Suppressor macrophage (primary cell): Measurements from ENCODE around the gene SEMA6D.
"Not testable (repeated sequence)": the region's sequence is repeated elsewhere in the genome, so short reads cannot be mapped to it uniquely, and the experiment has no call there.

ENCODE experiments used
- DNase-seq, 4 experiments: peaks; one replicate each; pipeline ENCODE4 v3.0.0-alpha.2; 2020 to 2022

Gene SEMA6D

GRCh38 chr15:47716516-47716915, 789 bp upstream of the SEMA6D start:
- no peak for DNase-seq

- peak in 1 of 4 experiments; percentile 2 for DNase-seq
These were observed 1.5 kb downstream of the SEMA6D start for GRCh38 chr15:47718497-47719437.

DNA sequence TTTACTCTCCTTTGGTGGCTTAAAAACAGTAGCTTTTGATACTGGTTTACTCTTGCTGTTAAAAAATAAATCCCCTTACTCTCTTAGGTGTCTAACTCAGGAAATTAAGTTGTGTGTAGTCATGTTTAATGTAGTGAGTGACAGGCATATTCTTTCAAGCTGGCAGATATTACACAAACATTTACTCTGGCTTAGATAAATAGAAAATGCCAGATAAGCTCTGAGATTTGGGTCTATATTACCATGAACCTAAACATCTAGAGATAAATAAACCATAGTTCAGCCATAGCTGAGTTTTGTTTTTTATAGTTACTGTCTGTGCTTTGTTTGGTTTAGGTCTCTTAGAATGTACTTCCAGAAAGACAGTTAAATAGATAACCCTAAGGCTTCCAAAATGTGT, 2.4 kb downstream of the SEMA6D start:
- DNase-seq, result no peak

DNA sequence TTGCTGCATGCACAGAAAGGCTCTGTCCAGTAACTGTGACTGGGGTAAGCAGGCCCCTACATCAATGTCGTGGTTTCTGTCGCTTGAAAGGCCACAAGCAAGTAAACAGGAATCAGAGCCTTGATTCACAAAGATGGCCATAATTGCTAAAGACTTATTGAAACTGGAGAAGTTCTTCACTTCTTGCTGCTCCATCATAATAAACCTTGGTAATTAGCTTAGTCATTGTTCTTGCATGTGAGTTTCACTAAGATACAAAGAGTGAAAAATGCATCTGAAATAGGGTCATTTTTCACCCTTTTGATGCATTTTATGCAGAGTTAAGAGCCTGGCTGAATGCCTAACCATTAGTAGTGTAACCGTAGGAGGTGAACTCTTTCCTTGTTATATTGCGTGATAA, 3.2 kb downstream of the SEMA6D start:
- no peak for DNase-seq

DNA sequence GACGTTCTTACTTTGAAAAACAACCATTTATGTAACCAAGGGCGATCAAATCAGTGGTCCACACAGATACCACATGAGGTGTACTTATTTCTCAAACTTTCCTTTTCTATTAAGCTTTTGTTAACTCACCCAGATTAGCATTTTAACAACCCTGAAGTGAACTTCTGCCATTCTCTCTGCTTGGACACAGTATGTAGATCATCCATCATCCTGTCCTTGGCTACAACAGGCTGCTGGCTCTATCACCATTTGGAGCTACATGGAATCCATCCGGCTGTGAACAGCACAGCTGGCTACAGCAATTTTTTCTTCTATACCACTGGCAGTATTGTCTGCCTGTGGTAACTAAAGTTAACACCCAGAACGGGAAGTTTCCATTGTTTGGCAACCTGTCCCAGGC, 4.4 kb downstream of the SEMA6D start:
- no peak for DNase-seq

DNA sequence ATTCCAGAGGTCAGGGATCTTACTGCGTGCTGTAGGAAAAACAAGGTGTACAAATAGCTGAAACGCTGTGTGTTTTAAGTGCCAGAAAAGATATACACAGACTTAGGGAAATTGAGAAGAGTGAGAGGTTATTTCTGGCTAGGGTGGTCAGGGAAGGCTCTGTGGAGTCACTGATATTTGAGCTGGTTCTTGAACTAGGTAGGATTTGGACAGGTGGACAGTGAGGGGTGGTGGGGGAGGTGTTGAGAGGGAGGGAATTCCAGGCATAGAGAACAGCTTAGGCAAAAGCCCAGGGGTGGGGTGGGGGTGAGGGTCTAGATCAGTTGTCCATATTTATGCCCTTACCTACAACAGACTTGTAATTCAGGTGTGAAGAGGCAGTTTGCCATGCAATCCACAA, 7.0 kb downstream of the SEMA6D start:
- no peak for DNase-seq

DNA sequence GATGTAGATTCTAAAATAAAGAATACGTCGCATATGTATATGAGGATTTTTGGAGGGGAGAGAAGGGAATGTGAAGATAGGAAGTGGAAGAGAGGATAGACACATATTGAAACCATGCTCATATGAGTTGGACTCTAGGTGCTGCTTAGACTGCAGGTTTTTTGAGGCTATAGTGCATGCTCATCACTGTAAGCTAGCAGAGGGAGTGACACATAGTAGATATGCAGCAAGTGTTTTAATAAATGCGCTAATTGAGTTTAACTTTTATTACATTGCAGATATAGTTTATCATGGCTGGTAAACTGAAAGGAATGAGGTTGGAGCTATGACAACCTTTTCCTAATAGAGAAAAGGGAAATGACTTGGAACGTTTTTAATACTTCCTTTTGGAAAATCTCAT, 7.7 kb downstream of the SEMA6D start:
- no peak for DNase-seq

DNA sequence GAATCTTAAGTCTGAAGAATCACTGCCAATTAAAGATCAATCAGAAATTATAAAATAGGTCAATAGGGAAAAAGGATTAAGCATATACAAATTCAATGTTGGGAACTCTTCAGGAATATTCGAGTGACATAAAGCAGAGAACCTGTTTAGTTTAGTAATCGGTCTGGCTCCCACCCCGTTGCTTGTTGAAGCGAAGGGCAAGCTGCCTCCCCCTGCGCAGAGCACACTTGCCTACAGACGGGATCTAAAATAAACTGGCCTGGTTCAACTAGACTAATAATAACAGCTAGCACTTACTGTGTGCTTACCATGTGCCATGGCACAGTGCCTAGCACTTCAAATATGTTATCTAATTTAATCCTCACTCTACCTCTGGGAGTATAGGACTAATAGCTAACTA, 8.6 kb downstream of the SEMA6D start:
- DNase-seq, result no peak

GRCh38 chr15:47726399-47726823, 9.1 kb downstream of the SEMA6D start:
- DNase-seq, result no peak

DNA sequence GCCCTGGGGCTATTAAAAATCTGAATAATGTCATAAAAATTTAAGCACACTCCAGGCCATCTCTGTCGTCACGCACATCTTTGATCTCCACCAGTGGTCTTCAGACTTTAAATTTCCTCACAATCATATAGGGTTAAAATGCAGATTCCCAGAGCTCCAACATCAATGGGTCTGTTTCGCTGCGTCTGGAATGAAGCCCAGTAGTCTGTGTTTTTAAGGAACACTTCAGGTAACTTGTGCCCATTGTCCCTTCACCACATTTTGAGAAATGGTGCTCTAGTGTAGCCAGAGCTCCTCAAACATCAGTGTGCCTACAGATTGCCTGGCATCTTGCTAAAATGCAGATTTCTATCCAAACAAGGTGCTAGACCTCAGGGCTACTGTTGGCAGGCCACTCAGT, 9.8 kb downstream of the SEMA6D start:
- no peak for DNase-seq

DNA sequence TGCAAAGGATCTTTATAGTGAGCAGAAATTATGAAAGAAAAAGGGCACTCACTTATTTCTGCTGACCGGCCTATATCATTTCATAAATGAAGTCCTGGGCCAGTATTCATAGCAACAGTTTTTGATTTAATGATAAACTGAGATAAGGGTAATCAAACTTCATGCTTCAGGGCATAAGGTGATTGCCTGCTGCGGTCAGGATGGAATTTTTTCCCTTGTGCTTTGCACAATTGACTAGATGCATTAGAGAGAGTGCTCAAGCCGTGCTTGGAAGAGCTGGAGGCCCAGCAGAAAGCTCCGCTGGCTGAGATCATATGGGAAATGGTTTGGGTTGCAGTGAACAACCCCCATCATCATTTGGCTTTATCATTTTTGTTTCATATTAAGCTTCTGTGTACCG, 10.4 kb downstream of the SEMA6D start:
- DNase-seq, result no peak

DNA sequence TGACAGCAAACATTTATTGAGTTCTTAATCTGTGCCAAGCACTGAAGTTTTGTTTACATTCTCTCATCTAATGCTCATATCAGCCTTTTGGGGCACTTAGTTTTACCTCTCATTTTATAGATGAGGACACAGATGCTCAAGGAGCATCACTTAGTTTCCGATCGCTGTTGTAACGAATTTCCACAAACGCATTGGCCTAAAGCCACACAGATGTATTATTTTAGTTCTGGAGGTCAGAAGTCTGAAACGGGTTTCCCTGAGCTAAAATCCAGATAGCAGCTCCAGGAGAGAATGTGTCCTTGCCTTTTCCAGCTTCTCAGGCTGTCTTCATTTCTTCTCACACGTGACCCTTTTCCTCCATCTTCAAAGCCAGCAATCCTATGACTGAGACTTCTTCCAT, 11.1 kb downstream of the SEMA6D start:
- no peak for DNase-seq

GRCh38 chr15:47728886-47729285, 11.6 kb downstream of the SEMA6D start:
- DNase-seq, result no peak

DNA sequence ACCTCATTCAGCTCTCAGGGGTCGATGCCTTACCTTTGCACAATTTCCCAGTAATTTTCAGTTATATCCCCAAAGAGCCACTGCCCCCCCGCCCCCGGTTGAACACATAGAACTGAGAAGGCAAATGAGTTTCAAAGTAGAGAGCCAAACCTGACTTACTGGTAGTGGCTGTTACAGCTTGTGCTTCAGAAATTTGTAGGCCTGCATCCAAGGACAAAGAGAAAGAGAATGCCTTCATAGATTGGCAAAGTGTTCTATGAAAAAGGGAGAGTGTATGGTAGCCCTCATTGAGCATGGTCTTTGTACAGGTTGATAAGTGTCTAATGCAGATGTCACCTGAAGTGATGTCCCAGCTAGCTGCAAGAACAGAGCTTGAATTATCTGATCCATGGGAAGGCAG, 13.9 kb downstream of the SEMA6D start:
- no peak for DNase-seq

- no peak for DNase-seq
These were observed 14.9 kb downstream of the SEMA6D start for GRCh38 chr15:47732248-47732647.

DNA sequence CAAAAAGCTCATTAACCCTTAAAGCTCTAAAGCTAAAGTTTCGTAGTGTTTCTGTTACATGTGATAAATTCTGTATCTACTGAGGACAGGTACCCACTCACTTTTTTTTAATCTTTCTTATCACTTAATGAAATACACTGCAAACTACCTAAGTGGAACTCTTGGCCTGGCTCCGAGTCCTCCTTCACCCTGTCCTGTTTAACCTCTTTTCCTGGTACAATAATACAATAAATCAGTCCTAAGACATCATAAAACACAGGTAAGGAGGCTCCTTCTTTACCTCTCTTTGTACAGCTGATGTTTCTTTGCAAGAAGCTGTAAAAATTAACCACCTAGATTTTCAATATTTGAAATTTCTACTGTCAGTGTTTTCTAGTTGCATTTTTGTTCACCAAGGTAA, 15.8 kb downstream of the SEMA6D start:
- DNase-seq, result no peak

DNA sequence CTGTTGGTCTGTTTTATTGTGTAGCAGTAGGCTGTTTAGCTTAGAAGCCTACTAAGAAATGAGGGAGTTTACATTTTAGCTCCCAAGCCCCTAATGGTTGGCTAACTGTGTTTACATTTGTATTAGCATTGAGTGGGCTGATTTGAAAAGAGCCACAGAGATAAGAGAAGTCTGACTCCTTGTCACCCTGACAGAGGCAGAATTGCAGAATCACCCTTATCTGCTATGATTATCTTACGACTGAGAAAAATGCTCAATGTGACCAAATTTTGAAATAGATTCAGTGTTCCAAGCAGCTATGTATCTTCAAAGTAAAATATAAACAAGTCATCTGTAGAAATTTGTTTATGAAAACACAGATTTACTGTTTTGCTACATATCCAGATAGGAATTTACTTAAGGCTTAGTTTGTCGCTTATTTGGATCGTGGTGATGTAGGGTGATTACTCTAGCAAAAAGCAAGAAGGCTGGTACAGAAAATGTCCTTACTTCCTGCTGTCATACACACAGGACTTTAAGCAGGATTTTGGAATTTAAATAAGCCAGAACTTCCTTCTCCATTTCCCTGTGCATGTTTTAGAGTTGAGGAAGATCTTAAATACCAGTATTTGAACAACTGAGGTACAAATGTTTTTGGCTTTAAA, 19.0 kb downstream of the SEMA6D start:
- DNase-seq, result no peak

DNA sequence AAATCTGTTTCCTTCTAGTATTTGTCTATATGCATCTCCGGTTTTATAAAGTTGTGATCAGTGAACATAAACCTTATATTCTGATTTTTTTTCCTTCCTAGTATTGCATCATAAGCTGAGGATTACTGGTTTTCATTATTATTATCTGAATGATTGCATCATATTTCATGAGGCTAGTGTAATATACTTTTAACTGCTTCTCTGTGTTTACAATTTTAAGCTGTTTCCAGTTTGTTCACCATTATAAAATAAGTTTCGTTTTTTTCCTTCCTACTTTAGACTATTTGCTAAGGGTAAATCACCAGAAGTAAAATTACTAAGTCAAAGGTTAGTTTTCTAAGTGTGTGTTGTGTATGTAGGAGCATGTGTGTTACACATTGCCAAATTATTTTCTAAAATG, 20.2 kb downstream of the SEMA6D start:
- DNase-seq, result no peak

- DNase-seq, result not testable (repeated sequence)
These were observed 21.0 kb downstream of the SEMA6D start for GRCh38 chr15:47738144-47738825.

GRCh38 chr15:47741082-47741481, 23.8 kb downstream of the SEMA6D start:
- DNase-seq, result no peak

DNA sequence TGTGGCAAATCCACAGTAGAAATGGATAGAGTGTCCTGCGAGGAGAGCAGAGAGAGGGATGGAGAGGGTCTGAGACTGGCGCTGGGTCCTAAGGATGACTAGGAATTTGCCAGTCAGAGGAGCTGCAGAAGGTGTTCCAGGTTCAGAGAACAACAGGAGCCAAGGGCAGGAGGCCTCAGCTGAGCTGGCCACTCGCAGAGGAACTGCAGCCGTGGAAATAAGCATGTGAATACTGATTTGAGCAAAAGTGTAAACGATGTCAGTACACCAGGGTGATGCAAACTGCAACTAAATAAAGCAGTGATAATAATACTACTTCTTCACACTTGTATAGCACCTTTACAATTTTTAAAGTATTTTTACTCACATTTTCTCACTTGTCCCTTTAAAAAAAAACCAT, 24.6 kb downstream of the SEMA6D start:
- DNase-seq, result no peak

- DNase-seq, result no peak
These were observed 25.0 kb downstream of the SEMA6D start for GRCh38 chr15:47742334-47742733.

DNA sequence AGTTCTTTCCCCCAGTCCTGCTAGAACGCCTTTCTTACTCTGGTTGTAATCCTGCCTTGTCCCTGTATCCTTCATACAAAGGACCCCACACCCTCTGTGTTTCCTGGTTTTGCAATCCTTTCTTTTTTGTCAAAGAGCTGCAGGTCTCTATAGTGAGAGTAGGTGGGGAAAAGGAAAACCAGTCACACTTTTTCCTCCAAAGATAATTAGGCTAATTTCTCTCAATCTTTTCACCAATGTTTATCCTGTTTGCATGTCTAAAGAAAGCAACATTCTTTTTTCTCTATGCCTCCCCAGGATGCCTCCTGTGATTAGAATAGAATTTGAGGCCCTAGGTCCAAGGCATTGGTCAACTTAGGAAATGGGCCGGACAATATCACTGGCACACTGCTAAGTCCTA, 25.4 kb downstream of the SEMA6D start:
- DNase-seq, result no peak

DNA sequence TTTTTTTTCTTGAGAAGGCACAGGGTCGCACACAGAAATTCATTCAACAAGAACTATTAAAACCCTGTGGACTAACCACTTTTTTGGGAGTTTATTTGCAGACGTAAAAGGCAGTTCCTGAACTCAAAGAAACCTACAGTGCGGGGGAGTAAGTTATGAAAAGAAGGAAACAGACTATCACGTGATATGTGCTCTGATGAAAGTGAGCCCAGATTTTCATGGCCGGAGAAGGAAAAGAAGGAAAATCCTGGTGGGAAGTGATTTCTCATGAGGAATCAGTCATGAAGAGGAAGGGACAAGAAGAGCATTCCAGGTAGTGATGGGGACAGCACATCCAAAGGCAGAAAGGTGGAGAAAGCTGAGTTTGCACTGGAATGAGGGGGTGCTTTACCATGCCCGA, 26.1 kb downstream of the SEMA6D start:
- no peak for DNase-seq
